OCI-LY3 (cell line): ENCODE data around the gene SPPL2B.

Experiments used
- EZH2phosphoT487 ChIP-seq: fragments of 200-600 bp; shearing (Covaris generic); IDR thresholded peaks from 2 replicates; pipeline ENCODE4 v1.6.1; 2018; ENCODE audit warnings: antibody characterized with exemption, mixed run types, low read depth
- TF ChIP-seq, protein P1 (sequence below): fragments of 200-600, 300-600 bp; sonication (generic); IDR thresholded peaks from 2 replicates; pipeline ENCODE4 v1.5.1; 2014; ENCODE audit warnings: antibody characterized with exemption, low read length, low read depth

DNA sequence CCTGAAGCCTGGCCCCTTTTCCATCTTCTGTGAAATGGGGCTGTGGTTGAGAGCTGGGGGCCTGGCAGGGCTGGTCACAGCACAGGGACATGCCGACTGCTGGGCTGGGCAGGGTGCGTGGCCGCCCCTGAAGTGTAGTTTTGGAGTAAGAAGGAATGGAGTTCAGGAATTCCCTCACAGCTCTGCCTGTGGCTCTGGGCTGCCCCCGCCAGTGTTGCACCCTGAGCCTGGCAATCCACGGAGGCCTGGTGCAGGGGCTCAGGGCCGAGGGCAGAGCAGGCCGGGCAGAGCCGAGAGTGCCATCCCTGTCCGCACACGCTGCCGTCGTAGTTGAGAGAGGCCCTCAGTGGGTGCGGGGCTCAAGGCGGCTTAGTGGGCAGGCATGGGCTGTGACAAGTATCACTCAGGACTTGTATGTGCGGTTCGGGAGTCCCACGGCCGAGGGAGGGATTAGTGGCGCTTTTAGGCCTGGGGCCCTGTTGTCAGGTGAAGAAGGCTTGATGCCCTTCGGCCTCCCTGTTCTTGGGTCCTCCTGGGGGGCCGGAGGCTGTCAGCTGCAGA lies 9.7 kb downstream of the SPPL2B start:
- TF ChIP-seq, protein P1, sequence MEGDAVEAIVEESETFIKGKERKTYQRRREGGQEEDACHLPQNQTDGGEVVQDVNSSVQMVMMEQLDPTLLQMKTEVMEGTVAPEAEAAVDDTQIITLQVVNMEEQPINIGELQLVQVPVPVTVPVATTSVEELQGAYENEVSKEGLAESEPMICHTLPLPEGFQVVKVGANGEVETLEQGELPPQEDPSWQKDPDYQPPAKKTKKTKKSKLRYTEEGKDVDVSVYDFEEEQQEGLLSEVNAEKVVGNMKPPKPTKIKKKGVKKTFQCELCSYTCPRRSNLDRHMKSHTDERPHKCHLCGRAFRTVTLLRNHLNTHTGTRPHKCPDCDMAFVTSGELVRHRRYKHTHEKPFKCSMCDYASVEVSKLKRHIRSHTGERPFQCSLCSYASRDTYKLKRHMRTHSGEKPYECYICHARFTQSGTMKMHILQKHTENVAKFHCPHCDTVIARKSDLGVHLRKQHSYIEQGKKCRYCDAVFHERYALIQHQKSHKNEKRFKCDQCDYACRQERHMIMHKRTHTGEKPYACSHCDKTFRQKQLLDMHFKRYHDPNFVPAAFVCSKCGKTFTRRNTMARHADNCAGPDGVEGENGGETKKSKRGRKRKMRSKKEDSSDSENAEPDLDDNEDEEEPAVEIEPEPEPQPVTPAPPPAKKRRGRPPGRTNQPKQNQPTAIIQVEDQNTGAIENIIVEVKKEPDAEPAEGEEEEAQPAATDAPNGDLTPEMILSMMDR, result no peak
- TF ChIP-seq EZH2phosphoT487, result no peak
